Raji (cell line): ENCODE data around the gene TEPSIN.

ENCODE experiments used
- POLR2A ChIP-seq: IDR thresholded peaks from 2 replicates; pipeline ENCODE4 v1.6.1; 2011; ENCODE audit warnings: low read depth, low read length, control low read depth; ENCODE audit not compliant: insufficient read depth

Gene TEPSIN

DNA sequence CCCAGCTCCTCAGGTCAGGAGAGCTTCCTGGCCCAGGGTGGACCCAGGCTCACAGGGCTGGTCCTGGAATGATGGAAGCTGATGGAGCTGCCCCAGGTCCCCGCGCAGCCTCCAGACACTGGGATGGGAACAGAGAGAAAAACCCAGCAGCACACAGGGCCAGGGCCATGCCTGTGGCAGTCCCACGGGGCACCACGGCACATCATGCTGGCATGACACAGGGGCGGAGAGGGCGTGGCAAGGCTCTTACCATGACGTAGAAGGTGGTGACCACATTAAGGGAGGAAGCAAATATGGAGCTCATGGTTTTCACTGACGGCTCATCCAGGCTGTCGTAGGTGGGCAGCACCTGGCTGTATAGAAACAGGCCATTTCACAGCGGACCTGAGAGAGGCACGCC is 37.9 kb upstream of the TEPSIN start:
- no peak for TF ChIP-seq POLR2A

DNA sequence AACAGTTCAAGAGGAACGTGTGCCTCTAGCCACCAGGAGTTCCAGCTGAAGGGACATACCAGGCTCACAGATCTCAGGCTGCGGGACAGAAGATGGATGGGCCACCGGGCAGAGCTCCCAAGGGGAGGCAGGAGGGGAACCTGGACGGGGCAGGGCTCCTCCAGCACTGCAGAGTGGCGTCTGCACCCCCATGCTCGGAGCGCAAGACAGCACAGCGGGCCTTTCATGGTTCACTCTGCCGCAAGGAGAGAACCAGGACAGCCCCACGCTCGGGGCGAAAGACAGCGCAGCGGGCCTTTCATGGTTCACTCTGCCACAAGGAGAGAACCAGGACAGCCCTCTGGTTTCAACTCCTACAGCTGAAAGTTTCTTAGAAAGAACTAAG is 35.6 kb upstream of the TEPSIN start:
- TF ChIP-seq POLR2A, result no peak

GRCh38 chr17:81273698-81274470 is 35.0 kb upstream of the TEPSIN start:
- no peak for TF ChIP-seq POLR2A

GRCh38 chr17:81272616-81273015 is 33.8 kb upstream of the TEPSIN start:
- TF ChIP-seq POLR2A, result no peak

- TF ChIP-seq POLR2A, result no peak
Measured at GRCh38 chr17:81271226-81271625, 32.4 kb upstream of the TEPSIN start.

DNA sequence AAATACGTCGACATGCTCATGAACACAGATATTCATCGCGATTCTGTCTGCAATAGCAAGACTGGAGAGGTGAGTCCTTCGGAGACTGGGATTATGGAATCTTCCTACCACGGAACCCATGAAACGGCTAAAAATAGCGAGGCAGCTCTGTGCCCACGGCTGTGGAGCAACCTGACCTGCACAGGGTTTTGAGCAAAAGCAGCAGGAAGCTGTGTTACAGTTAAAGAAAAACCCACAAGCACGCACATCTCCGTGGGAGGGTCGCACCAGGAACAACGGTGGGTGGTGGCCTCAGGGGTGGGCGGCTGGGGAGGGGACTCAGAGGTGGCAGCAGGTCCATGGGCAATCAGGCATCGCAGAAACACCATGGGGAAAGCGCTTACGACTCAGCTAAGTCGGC is 31.4 kb upstream of the TEPSIN start:
- TF ChIP-seq POLR2A, result no peak

DNA sequence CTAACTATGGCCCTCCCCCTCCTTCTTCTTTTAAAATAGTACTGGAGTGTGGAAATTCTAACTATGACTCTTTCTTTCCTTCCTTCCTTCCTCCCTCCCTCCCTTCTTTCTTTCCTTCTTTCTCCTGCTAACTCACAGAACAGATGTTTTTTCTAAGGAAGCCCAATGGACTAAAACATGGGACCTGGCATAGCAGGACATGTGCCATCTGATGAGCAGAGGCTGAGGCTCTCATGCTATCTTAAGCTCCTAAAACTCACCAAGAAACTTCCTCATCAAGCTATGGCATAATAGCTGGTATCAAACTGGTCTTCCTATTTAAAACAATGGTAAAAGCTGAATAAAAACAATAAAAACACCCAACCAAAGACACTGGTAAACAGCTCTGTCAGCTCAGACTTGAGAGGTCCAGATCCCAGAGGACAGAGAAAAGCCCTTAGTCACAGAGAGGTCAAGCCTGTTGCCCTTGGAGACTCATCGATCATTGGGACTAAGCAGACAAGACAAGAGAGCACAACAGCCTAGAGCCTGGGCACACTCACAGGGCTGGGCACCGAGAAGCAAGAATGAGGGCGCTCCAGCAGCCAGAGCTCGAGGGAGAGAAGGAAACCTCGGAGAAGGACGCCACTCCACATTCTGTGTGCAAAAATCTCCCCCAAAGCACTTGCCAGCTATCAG is 28.7 kb upstream of the TEPSIN start:
- TF ChIP-seq POLR2A, result no peak

DNA sequence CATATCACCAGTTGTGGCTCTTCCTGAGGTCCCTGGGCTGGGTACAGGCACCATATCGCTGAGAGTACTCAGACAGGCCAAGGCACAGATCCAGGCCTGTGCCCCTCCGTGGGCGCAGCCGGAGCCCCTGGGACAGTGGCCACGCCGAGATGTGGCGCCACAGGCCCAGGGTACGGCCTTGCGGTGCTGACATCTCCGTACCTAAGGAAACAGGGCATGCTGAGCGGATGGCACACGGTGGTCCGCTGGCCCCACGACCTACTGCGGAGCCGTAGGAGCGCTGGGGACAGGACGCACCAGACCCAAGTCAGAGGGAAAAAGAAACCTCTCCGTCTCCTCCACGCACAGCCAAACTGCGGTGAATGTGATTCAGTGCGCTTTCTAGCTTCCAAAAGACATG is 26.7 kb upstream of the TEPSIN start:
- TF ChIP-seq POLR2A, result no peak

- no peak for TF ChIP-seq POLR2A
Measured at GRCh38 chr17:81264640-81265039, 25.8 kb upstream of the TEPSIN start.

- no peak for TF ChIP-seq POLR2A
Measured at GRCh38 chr17:81263371-81264181, 24.7 kb upstream of the TEPSIN start.

DNA sequence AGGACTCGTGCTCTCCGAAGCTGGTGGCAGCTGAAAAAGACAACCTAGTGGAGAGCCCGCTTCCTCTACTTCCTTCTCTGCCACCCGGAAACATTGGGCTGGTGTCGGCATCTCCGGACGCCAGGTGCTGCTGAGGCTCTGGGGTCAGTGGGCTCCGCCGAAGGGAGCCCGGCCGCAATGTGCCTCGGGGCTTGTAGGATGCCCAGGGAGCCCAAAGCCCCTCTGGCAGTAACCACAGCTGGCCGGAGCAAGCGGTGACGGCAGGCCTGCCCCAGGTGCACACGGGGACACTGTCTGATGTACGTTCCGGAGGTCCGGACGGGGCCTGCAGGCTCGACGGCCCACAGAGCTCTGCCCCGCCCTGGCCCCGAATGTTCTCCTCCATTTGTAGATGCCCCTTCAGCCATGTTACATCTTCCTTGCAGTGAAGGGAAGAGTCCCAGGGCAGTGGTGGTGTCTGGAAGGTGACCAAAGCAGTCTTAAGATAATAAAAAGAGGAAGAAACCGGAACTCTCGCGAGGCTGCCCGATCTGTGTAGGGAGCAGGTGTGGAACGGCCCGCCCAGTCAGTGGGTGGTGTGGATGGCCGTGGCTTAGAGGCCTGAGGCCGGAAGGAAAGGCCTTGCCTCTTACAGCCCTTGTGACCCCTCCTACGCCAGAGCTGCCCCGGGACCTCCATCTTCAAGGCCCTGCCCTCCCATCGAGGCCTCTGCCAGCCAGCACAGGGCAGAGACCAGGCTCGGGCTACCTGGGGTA is 22.9 kb upstream of the TEPSIN start:
- no peak for TF ChIP-seq POLR2A

GRCh38 chr17:81261096-81261495 is 22.2 kb upstream of the TEPSIN start:
- no peak for TF ChIP-seq POLR2A

DNA sequence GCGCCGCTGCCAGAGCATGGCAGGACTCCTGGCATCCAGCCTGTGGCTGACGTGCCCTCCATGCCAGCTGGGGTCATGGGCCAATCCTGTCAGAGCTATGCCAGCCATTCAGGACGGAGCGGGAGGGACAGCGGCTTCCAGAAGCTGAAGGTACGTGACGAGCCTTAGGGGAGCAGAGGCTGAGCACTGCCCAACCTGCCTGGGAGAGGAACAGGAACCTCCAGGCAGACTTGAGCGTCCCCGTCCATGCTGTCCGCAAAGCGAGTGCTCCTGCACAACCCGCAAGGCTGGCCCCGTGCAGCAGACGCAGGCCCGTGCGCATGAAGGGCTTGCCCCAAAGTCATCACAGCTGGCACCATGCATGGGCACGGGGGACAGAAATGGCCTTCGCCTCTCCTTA is 21.8 kb upstream of the TEPSIN start:
- TF ChIP-seq POLR2A, result no peak

GRCh38 chr17:81260171-81260570 is 21.3 kb upstream of the TEPSIN start:
- no peak for TF ChIP-seq POLR2A

DNA sequence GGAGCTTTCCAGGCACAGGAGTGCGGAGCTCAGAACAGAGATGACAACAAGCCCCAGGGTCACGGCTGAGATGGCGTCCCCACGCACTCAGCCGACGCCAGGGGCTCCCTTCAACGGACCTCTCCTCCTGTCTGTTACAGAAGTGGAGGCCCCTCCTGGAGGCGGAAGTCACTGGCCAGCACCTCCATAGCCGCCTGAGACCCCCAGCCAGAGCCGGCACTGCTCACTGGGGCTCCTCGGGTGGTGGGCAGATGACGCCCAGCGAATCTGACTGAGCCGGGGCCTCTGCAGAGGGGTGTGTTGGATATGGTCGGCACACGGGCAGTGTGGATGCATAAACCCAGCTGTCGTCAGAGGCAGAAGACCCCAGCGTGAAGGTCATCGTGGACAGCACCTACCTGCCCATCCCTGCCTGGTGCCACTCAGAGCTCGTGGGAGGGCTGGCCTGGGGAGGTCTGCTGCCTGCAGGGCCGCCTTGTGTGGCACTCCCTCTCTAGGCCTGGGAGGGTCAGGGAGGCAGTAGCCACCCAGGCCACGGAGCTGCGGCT is 20.3 kb upstream of the TEPSIN start:
- no peak for TF ChIP-seq POLR2A
